Lung (tissue), 12 donors: Measurements from ENCODE around the gene ADGRG1. TPM values are rescaled to one million over a fixed set of nuclear protein-coding genes. Genes with fewer than 3 reads are reported as not detected.

Source experiments
- ATAC-seq: fragments of 200-7000 bp; cut with Tn5 transposase; one replicate; pipeline ENCODE4 v1.9.1; 2020; ENCODE audit warnings: moderate number of reproducible peaks; ENCODE audit not compliant: insufficient read depth, low FRiP score
- DNase-seq, 3 donors: peaks; one replicate each; pipeline ENCODE4 v3.0.0-alpha.2; 2013 to 2017
- H3K27ac ChIP-seq, 2 donors: one replicate each; pipeline ENCODE4 v1.5.1; 2013; ENCODE audit warnings: mild to moderate bottlenecking in 2 of 2, moderate library complexity in 2 of 2, control low read depth in 1 of 2, inconsistent platforms in 1 of 2, low read depth in 1 of 2, low read length in 1 of 2
- H3K27me3 ChIP-seq, 3 donors: one replicate each; pipeline ENCODE4 v1.5.1; 2013; ENCODE audit warnings: low read length in 2 of 3; ENCODE audit not compliant: control insufficient read depth in 3 of 3, insufficient read depth in 3 of 3
- H3K36me3 ChIP-seq, 4 donors: one replicate each; pipeline ENCODE4 v1.5.1; 2013; ENCODE audit warnings: low read length in 4 of 4, mild to moderate bottlenecking in 1 of 4, moderate library complexity in 1 of 4; ENCODE audit not compliant: control insufficient read depth in 4 of 4, insufficient read depth in 4 of 4
- H3K4me1 ChIP-seq, 5 donors: one replicate each; pipeline ENCODE4 v1.5.1; 2013; ENCODE audit warnings: low read length in 5 of 5, mild to moderate bottlenecking in 2 of 5, moderate library complexity in 1 of 5; ENCODE audit not compliant: control insufficient read depth in 5 of 5, insufficient read depth in 5 of 5
- H3K4me3 ChIP-seq: one replicate; pipeline ENCODE4 v1.5.1; 2013; ENCODE audit warnings: mild to moderate bottlenecking, control low read depth, moderate library complexity
- H3K9ac ChIP-seq, 2 donors: one replicate each; pipeline ENCODE4 v1.5.1; 2013; ENCODE audit warnings: low read length in 2 of 2, control low read depth in 1 of 2; ENCODE audit not compliant: insufficient read depth in 1 of 2
- H3K9me3 ChIP-seq, 4 donors: one replicate each; pipeline ENCODE4 v1.5.1; 2013; ENCODE audit warnings: low read length in 3 of 4, mild to moderate bottlenecking in 1 of 4, moderate library complexity in 1 of 4; ENCODE audit not compliant: control insufficient read depth in 4 of 4, insufficient read depth in 3 of 4
- WGBS, 2 donors: extraction: QIAGEN DNeasy Blood & Tissue Kit; methylation state at CpG; one replicate each; pipeline ENCODE4 v1.1.7; 2013; 5-methylcytosine and 5-hydroxymethylcytosine counted together
- polyA plus RNA-seq, 2 donors: library from polyadenylated mRNA; stranded (reverse); fragments of 200-250 nt; gene quantifications; one replicate each; pipeline ENCODE4 v1.2.1, GENCODE V29; 2013
- total RNA-seq, 2 donors: library from RNA; depleted of rRNA in 1 of 2; stranded (reverse); fragments of >200 nt in 1 of 2; gene quantifications; one replicate each; pipeline ENCODE4 v1.2.1, GENCODE V29; 2014 to 2021
- TF ChIP-seq, protein P1 (sequence below): IDR thresholded peaks from 2 replicates; pipeline ENCODE4 v1.5.1; 2012; ENCODE audit warnings: mild to moderate bottlenecking; ENCODE audit errors: control extremely low read depth, extremely low read depth
- donor health status: control.
- donor health status: control.
- donor health status: Bipolar disorder and iron deficiency.
- donor health status: healthy.
- donor health status: DM: yes; HTN: yes; CAD: no.

Gene ADGRG1
- total and polyA plus RNA-seq, 4 donors: 8.8 to 74.4 (median 28.0) TPM

DNA sequence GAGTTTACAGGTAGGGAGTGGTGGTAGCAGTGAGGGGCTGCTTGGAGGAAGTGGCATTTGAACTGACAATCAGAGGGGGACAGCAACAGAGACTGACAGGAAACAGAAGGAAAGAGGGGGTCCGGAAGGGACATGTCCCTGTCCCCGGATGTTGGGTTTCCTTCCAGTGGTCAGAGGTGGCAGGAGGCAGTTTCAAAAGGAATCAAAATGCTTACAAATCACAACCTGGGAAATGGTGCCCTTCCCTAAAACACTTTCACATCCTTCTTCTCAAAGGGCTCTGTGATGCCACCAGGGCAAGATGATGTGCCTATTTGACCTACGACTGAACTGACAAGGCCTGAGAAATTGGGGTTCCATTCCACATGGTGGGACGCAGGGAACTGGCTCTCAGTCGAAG, 19.7 kb downstream of the ADGRG1 start:
- WGBS, 2 donors: 49 to 62% methylated on average over 5 of the region's 5 CpGs
- ATAC-seq (no peak), DNase-seq (peak in 1 of 3 donors; percentile 31)
- Histone ChIP-seq H3K4me3 (no peak overlapping the region), H3K9me3 (peaks cover 0 to 2% (median 0%) of the 10 kb centered on the region in 4 donors), H3K27ac (peak overlapping the region; percentile 37 to 74), H3K36me3 (peaks cover 0 to 14% (median 0%) of the 10 kb centered on the region in 4 donors), H3K27me3 (no peaks in the 10 kb centered on the region), H3K9ac (no peak overlapping the region), H3K4me1 (peaks cover 0 to 27% (median 0%) of the 10 kb centered on the region in 5 donors)
- TF ChIP-seq, protein P1, sequence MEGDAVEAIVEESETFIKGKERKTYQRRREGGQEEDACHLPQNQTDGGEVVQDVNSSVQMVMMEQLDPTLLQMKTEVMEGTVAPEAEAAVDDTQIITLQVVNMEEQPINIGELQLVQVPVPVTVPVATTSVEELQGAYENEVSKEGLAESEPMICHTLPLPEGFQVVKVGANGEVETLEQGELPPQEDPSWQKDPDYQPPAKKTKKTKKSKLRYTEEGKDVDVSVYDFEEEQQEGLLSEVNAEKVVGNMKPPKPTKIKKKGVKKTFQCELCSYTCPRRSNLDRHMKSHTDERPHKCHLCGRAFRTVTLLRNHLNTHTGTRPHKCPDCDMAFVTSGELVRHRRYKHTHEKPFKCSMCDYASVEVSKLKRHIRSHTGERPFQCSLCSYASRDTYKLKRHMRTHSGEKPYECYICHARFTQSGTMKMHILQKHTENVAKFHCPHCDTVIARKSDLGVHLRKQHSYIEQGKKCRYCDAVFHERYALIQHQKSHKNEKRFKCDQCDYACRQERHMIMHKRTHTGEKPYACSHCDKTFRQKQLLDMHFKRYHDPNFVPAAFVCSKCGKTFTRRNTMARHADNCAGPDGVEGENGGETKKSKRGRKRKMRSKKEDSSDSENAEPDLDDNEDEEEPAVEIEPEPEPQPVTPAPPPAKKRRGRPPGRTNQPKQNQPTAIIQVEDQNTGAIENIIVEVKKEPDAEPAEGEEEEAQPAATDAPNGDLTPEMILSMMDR: no peak

DNA sequence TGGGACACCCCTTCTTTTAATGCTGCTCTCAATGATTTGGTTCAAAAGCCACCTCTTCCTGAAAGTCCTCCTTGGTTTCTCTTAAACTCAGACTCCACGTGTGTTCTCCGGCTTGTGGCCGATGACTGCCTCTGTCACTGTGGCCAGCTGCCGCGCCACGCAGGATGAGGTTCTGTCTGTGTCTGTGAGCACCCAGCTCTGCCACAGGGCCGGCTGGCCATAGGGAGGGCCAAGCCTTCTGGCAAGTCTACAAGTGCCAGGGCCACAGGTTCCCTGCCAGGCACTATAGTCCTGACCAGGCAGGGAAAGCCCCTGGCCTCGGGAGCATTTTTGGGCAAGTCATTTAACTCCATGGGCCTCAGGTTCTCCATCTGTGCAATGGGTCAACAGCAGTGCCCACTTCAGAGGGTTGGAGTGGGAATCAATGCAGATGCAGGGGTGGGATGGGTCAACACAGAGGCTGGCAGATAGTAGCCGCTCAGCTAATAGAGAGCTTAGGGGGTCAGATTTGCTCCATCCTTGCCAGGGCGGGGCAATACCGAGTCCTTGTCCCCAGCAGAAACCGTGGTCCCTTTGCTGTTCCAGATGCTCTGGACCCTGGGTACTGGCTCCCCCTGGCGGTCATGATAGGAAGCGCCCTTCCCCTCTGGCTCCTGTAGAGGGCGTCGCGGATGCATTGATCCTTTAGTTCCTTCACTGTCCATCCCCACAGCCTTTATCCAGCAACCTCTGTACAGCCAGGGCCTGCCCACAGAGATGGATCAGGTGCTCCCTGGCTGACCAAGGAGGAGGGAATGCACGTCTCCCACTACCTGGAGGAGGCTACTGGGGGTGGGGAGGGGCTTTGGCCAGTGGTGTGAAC, 20.4 kb downstream of the ADGRG1 start:
- ATAC-seq (peak; percentile 78), DNase-seq (peak; percentile 70 to 82 (median 74))
- H3K4me3 ChIP-seq: no peak overlapping the region
- WGBS, 2 donors: 39 to 47% methylated on average over 18 of the region's 18 CpGs
- peaks cover 0 to 2% (median 0%) of the 10 kb centered on the region in 4 donors for H3K9me3 ChIP-seq
- peaks cover 0 to 23% (median 0%) of the 10 kb centered on the region in 5 donors for H3K4me1 ChIP-seq
- no peak overlapping the region for H3K9ac ChIP-seq
- TF ChIP-seq, protein P1: peak; percentile 100
- H3K27me3 ChIP-seq: no peaks in the 10 kb centered on the region
- peaks cover 0 to 14% (median 0%) of the 10 kb centered on the region in 4 donors for H3K36me3 ChIP-seq
- H3K27ac ChIP-seq: peak overlapping the region in 1 of 2 donors; percentile 74

DNA sequence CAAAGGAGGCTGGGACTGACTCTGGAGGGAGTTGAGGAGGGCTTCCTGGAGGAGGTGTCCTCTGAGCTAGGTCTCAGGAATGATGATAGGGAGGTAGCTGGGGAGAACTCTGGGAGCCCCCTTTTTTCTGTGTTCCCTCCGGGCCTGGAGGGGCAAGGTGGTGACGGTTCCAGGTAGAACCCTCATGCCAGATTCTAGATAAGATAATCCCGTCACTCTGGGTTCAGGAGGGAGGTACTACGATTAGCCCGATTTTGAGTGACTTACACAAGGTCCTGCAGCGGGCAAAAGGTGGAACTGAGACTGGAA, 21.0 kb downstream of the ADGRG1 start:
- 79 to 87% methylated on average over 6 of the region's 6 CpGs for WGBS, 2 donors
- Histone ChIP-seq H3K27me3 (no peaks in the 10 kb centered on the region), H3K9ac (no peak overlapping the region), H3K36me3 (peaks cover 0 to 15% (median 0%) of the 10 kb centered on the region in 4 donors), H3K4me1 (peaks cover 0 to 17% (median 0%) of the 10 kb centered on the region in 5 donors), H3K27ac (no peak overlapping the region), H3K9me3 (peaks cover 0 to 2% (median 0%) of the 10 kb centered on the region in 4 donors), H3K4me3 (no peak overlapping the region)
- no peak for ATAC-seq
- no peak for DNase-seq
- TF ChIP-seq, protein P1: no peak
